HG02885 (cell line): ENCODE data around the gene OTUB2.

Experiments used
- ATAC-seq: cut with Tn5 transposase; IDR thresholded peaks from one replicate; pipeline ENCODE4 v1.9.1; 2021; ENCODE audit warnings: mild to moderate bottlenecking; ENCODE audit not compliant: unreplicated experiment, poor library complexity

Gene OTUB2

GRCh38 chr14:94018308-94018707, 7.8 kb upstream of the OTUB2 start:
- no peak for ATAC-seq

DNA sequence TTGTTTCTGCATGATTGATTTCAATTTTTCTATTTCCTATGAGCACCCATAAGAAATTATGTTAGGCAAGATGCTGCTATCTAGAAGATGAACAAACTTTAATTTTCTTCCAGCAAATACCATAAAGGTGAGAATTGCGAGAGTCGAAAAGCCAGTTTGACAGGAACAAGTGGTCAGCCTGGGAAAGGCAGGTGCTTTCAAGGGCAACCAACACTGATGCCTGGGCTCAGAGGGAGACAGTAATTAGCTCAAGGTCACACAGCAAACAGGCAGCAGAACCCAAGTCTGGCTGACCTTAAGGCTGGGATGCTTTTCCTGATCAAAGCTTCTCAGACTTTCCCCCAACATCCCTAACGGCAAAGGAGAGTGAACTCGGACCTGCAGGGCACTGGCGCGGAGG, 6.8 kb upstream of the OTUB2 start:
- ATAC-seq, result no peak

- no peak for ATAC-seq
Measured at GRCh38 chr14:94020267-94020666, 5.9 kb upstream of the OTUB2 start.

GRCh38 chr14:94021001-94021400, 5.1 kb upstream of the OTUB2 start:
- ATAC-seq, result no peak

- ATAC-seq, result no peak
Measured at GRCh38 chr14:94021416-94022157, 4.6 kb upstream of the OTUB2 start.

GRCh38 chr14:94022532-94023411, 3.4 kb upstream of the OTUB2 start:
- ATAC-seq, result no peak

GRCh38 chr14:94024549-94024948, 1.6 kb upstream of the OTUB2 start:
- no peak for ATAC-seq

DNA sequence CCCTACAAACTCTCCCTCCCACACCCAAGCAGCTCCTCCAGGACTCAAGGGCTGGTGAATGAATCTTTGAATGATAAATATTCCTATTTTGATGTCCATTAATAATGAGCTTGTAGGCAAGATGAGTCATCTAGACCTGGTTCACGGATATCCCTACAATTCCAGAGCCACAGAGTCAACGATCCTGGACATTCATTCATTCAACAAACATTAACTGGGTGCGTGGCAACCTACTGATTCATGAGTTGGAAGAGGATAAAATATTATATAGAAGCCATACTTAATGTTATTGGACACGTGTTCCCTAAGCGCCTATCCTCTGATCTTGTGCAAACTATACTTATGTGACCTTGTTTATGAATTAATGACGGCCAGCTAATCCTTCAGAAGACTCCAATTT, 420 bp upstream of the OTUB2 start:
- ATAC-seq, result no peak

DNA sequence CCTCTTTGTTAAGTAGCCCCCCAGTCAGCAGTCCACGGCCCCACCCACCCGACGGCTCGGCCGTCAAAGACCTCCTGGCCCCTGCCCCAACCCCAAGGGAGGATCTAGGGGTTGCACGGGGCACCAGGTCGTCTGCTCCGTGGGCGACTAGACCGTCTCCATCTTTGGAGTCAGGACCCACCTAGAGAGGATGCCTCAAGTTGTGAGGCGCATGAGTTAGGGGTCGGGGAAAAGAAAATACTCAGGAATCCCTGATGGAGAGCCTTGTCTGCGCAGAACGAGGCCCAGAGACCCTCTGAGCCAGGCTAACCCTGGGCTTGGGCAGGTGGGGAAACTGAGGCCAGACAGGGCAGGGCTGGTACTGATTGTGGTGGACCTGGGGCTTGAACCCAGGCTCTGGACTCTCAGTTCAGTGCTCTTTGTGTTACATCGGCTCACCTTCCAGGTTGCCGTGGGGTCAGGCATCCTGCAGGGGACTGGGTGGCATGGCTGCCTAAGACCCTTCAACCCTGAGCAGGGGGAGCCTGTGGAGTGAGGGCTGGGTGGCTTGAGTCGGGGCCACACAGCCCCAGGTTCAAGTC, 839 bp downstream of the OTUB2 start:
- ATAC-seq, result no peak

GRCh38 chr14:94027566-94028449, 1.7 kb downstream of the OTUB2 start:
- ATAC-seq, result no peak

DNA sequence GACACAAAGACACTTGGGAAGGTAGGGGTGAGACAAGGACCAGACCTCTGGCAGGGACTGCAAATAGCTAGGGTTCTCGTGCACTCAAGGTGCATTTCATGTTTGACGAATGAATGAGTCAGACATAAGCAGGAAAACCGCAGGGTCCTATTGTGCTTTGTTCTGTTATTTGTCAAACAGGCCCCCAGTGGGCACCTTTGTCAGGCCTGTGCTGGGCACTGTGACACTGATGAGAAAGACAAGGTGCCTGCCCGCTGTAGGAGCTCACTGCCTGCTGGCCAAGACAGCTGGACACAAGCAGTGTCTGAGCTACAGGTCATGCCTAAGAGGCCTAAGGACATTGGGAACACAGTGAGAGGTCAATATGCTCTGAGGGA, 2.3 kb downstream of the OTUB2 start:
- no peak for ATAC-seq

GRCh38 chr14:94029265-94029664, 3.1 kb downstream of the OTUB2 start:
- ATAC-seq, result no peak

DNA sequence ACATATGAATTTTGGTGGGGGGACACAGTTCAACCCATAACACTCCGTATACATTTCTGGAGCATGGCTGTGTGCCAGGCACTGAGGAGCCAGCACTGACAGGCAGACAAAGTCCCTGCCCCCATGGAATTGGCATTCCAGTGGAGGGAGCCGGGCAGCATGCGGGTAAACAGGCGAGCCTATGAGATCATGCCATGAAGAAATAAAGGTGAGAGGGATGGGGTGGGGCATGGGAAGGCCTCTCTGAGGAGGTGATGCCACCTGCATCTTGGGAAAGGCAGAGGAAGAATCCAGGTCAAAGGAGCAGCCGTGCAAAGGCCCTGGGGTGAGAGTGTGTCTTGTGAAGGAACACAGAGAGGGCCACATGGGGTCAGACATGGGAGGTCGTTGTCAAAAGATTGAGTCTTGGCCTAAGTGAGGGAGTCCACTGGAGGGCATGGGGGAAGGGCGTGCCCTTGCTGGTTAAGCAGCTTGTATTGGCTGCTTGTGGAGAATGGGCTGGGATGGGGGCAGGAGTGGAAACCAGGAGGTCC, 3.6 kb downstream of the OTUB2 start:
- ATAC-seq, result no peak

GRCh38 chr14:94030571-94030970, 4.4 kb downstream of the OTUB2 start:
- ATAC-seq, result no peak

DNA sequence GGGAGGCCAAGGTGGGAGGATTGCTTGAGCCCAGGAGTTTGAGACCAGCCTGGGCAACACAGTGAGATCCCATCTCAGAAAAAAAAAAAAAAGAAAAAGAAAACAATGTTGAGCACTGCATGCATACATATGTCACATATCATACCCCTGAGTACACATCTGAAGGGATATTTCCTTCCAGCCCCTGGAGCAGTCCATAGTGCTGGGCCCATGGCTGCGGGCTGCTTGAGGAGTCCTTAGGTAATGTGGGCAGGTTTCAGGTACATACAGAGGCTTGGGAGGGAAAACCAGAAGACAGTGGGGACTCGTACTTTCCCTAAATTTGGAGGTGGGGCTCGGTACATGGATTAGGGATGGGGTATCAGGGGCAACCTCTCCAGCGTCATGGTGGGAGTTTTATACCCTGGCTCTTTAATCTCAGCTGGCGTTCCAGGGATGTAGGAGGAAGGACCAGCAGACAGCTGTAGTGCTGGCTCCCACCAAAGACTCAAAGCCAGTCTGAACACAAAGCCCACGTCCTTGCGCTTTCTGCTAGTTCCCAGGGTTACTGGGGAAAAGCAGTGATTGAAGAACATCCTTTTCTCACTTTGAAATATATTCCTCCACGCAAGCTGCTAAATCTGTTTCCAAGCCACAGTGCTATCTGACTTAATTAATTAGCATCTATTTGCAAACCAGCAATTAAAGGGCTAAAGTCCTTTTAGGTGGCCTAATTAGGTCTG, 5.2 kb downstream of the OTUB2 start:
- no peak for ATAC-seq

DNA sequence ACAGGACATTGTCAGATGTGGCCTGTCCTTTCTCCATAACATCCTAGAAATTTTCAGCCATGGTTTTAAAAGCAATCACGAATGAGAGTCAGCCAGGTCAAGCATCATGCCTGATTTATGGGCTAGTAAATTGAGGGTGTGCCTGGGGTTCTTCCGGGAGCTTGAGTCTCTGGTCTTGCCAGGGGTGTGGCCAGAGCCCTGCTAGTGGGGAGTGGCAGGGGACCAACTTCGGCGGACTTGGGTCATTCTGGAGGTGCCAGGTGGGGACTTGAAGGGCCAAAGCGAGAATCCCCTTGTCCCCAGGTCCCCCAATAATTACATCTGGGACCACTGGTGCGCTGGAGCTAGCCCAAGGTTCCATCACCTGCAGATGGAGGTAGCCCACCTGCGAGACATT, 5.7 kb downstream of the OTUB2 start:
- ATAC-seq, result no peak

DNA sequence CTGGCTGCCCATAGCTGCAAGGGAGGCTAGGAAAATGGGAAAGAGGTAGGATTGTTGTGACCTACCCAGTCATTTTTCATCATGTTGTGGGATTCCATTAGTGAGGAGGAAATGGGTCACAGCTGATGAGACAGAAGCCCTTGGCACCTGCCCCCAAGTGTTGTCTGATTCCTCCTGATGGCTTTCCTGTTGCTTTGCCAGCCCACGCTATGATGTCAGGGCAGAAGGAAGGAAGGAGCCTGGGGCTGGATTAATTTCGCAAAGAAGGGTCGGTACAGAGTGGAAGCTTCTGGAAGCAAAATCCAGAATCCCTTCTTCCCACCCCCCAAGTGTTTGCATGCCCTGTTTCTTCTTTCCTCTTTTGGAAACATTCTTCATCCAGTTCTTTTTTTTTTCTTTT, 8.7 kb downstream of the OTUB2 start:
- ATAC-seq, result no peak

GRCh38 chr14:94036313-94037167, 10.4 kb downstream of the OTUB2 start:
- ATAC-seq, result peak; percentile 93

DNA sequence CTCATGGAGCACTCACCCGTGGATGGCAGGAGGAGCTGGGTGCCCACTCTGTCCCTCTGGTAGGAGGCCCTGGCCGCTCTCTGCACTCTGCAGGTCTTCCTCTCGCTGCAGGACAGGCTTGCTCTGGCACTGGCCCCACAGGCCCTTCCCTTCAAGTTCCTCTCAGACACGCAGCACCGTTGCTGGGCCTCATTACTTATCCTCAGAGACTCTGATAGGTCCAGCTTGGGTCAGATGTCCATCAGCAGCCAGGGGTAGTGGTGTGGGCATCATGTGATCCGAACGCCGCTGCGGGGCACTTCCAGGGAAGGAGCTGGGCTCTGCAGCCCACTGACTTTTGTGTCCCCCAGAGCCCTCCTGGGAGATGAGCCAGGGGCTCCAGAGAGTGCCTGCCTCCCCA, 11.8 kb downstream of the OTUB2 start:
- ATAC-seq, result no peak
